PFSK-1 (cell line): ENCODE results near the gene SNAP29.

ENCODE experiments used
- FOXP2 ChIP-seq: optimal IDR thresholded peaks from 2 replicates; pipeline ENCODE3; 2011; ENCODE audit warnings: borderline replicate concordance, control low read depth, inconsistent platforms; ENCODE audit not compliant: insufficient read depth; ENCODE audit errors: extremely low read length, extremely low read depth
- POLR2AphosphoS5 ChIP-seq: IDR thresholded peaks from 2 replicates; pipeline ENCODE4 v1.6.1; 2012; ENCODE audit warnings: low read depth, mild to moderate bottlenecking, control low read depth, low read length, moderate library complexity
- TAF1 ChIP-seq: IDR thresholded peaks from 2 replicates; pipeline ENCODE4 v1.6.1; 2012; ENCODE audit warnings: low read length, control low read depth, borderline replicate concordance; ENCODE audit not compliant: insufficient read depth

DNA sequence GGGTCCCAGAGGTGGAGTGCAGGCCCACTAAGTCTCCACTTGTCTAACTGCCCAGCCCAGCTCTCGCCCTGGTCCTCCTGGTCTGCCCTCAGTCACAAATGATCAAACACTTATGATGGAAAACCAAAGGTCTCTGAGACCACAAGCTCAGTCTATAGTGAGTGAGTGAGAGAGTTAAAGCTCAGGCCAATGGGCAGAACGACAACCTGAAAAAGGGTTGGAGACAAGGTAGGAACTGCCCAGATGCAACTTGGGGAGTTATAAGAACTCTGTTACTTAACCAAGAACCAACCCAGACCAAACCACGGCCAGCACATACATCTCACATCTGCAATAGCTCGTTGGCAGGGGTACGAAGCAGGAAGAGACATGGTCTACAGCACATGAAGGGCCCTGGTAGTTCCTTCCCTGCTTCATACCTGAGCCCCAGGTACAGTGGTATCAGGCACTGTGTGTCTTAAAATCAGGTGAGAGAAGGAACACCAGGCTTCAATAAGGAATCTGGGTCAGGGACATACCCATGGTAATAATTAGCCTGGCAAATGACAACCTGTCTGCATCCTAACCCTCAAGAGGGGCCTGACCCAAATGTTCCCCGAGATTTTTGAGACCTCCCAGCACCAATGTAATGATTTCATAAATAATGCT is 49.1 kb upstream of the SNAP29 start:
- TF ChIP-seq FOXP2 (no peak), TAF1 (no peak), POLR2AphosphoS5 (no peak)
